Fibroblast of mammary gland (primary cell): ENCODE measurements around the gene ARSG.
A peak's percentile ranks its signal among the peaks of the same experiment; 100 is the strongest.

Experiments used
- DNase-seq: peaks from one replicate; pipeline ENCODE4 v3.0.0-alpha.2; 2010; ENCODE audit warnings: low read depth
- H3K4me3 ChIP-seq: 2 replicates; pipeline ENCODE4 v1.5.1; 2011; ENCODE audit warnings: low read depth, mild to moderate bottlenecking, low read length, moderate library complexity; ENCODE audit not compliant: control insufficient read depth
- TF ChIP-seq, protein P1 (sequence below): conservative IDR thresholded peaks from 2 replicates; pipeline ENCODE4 v1.5.1; 2011; ENCODE audit warnings: low read depth, low read length, inconsistent platforms; ENCODE audit not compliant: control insufficient read depth, insufficient read depth

The ARSG gene

DNA sequence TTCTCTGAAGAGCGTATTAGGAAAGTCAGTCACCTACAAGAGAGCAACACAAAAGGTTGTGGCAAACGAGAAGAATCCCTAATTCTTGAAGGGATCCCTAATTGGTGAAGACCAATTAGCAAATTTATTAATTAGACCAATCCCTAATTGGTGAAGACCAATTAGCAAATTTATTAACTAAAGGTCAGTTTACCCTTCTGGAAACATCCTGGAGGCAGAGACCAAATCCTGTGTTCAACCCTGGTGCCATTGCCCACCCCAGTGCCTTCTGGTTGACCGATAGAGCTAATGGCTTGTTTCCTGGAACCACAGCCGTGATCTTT, 91.8 kb downstream of the ARSG start:
- no peak for DNase-seq
- TF ChIP-seq, protein P1, sequence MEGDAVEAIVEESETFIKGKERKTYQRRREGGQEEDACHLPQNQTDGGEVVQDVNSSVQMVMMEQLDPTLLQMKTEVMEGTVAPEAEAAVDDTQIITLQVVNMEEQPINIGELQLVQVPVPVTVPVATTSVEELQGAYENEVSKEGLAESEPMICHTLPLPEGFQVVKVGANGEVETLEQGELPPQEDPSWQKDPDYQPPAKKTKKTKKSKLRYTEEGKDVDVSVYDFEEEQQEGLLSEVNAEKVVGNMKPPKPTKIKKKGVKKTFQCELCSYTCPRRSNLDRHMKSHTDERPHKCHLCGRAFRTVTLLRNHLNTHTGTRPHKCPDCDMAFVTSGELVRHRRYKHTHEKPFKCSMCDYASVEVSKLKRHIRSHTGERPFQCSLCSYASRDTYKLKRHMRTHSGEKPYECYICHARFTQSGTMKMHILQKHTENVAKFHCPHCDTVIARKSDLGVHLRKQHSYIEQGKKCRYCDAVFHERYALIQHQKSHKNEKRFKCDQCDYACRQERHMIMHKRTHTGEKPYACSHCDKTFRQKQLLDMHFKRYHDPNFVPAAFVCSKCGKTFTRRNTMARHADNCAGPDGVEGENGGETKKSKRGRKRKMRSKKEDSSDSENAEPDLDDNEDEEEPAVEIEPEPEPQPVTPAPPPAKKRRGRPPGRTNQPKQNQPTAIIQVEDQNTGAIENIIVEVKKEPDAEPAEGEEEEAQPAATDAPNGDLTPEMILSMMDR, result no peak
- no peak overlapping the region for H3K4me3 ChIP-seq

DNA sequence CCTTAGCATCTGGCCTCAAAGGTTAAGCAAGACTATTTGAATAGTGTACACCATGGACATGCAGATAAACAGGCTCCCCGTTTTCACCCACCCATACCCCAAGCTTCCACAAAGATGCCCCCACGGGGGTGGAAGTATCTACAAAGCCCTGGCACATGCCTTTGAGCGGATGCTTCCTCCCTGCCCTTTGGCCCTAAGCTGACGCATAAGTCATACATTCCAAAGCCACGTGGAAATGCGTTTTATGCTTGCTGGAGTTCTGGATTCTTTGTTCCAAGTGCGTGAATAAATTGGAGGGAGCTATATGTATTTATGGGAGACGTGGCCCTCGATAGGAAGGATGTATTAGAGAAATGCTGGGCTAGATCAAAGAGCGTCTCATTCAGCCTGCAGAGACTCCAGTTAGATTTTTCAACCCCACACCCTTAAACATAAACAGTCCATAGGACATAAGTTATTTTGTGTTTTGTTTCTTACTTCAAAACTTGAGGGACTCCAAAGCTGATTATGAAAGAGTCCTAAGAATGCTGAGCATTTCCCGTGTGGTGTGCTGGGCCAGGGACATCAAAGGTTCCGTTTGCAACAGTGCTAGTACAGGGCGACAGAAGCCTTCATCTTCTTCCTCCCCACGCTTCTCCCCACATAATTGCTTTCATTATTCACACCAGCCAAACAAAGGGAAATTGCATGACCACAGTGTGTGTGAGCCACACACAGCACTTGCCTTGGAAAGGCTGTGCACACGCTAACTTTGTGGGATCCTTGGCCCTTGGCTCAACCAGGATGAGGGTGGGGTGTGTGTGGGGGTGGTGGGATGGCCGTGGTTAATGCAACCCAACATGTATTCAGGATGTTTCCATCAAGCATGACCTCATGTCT, 92.4 kb downstream of the ARSG start:
- peak; percentile 92 for DNase-seq
- H3K4me3 ChIP-seq, result no peak overlapping the region
- TF ChIP-seq, protein P1, result no peak

DNA sequence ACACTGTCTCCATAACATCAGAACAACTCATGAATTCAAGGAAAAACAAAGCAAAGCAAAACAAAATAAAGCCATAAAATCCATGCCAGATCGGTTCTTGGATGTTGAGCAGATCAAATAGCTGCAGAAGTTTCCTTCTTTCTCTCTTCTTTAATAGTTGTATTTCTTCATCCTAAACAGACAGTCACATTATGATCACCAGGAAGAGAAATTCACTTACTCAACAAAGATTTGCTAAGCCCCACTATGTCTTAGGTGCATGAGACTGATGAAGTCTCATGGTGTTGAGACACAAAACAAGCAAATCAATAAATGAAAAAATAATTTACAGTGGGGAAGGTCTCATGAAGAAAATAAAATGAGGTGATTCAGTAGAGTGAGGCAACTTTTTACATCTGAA, 93.2 kb downstream of the ARSG start:
- DNase-seq, result no peak
- TF ChIP-seq, protein P1, result no peak
- H3K4me3 ChIP-seq, result no peak overlapping the region

DNA sequence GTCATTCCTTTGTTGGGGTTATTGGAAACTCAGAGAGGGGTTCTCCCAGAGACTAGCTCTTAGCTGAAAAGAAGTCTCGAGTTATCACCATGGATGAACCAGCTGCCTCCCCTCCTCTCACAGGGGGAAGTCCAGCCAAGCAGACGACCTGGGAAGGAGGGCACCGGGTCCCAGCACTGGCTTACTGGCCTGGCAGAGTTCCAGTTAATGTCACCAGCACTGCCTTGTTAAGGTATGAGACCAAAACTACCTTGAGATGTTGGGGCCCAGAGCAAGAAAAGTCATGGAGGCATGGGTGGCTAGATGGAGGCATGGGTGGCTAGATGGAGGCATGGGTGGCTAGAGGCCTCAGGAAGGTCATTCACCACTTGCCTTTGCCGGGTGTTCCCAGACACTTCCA, 93.6 kb downstream of the ARSG start:
- TF ChIP-seq, protein P1, result no peak
- DNase-seq, result no peak
- H3K4me3 ChIP-seq, result no peak overlapping the region

DNA sequence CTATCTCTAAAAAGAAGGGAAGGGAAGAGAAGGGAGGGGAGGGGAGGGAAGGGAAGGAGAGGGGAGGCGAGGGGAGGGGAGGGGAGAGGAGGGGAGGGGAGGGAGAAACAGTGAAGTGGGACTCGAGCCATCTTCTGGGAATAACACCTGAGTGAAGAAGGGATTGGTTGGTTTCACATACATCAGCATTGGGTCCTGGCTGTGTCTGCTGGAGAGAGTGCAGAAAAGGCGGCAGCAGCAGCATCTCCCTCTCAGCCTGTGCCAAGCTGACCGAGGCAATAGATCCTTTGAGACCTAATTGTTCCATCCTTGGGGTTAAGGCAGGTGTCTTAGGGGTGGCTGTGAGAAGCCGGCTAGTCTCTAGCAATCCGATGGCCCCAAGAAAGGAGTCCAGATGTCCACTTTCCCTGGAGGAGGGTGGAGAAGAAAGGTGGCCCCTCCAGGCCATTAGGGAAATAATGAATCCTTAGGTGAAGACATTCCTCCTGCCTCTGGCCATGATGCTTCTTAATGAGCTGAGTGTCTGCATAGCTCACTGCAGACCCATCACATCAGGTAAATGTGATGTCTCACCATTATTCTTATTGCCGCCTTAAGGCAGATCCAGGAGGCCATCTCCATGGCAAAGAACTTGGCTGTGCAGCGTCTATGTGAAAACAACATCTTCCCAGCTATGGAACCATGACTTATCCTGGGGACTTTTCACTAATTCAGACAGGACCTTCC, 94.4 kb downstream of the ARSG start:
- TF ChIP-seq, protein P1, result no peak
- no peak overlapping the region for H3K4me3 ChIP-seq
- DNase-seq, result no peak

DNA sequence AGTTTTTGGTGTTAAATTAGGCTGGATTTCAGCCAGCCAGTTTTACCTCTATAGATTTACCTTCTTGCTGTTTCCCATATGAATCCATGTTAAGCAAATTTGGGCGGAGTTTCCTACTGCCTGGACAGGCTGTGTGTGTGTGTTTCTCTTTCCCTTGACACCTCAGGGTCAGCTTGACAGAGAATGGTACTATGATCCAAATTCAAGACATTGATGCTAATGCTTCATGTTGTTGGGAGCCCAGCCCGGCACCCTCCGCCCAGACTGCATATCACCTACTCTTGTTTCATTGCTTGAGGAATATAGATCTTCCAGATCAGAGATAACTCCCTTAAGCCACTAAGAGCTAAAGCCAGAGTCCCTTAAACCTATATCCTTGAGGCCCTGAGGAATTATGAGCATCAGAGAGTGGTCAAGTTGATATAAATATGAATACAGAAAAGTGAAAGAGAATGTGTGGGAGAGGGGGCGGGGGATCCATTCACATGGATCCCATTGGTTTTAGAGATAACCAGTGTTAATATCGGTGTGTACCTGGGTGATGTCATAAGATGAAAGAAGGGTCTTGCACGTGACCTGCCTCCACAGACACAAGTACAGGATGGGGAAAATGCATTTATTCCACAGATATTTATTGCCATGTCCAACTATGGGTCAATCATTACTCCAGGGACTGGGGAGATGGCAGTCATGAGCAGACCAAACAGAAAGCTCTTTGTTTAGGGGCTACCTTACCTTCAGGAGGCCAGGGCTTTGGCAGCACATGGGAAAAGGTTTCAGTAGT, 96.3 kb downstream of the ARSG start:
- TF ChIP-seq, protein P1, result no peak
- no peak overlapping the region for H3K4me3 ChIP-seq
- DNase-seq, result no peak
